SK-N-SH (cell line): ENCODE measurements around the gene TRPV5.

Source experiments
- TF ChIP-seq, protein P1 (sequence below): fragments of 200-600 bp; sonication (generic); IDR thresholded peaks from 2 replicates; pipeline ENCODE4 v1.6.1; 2017; ENCODE audit warnings: antibody characterized with exemption, mild to moderate bottlenecking, moderate library complexity
- TF ChIP-seq, protein P2 (sequence below): IDR thresholded peaks from 2 replicates; pipeline ENCODE4; 2012

DNA sequence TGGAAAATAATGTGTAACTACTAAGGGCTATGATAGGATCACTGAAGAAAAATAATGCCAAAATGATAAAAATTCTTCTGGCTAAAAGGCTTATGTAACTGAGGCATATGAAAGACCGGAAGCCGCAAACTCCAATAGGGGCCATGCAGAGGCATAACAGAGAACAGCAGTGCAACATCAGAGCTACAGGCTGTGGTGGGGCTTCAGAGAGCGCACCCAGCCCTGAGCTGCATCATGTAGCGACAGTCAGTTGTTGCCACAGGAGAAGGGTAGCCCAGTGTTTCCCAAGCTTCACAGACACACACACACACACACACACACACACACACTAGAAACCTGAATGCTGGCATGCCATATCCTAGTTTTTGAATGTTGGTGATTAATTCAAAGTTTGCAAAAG lies 15.1 kb upstream of the TRPV5 start:
- TF ChIP-seq, protein P1, sequence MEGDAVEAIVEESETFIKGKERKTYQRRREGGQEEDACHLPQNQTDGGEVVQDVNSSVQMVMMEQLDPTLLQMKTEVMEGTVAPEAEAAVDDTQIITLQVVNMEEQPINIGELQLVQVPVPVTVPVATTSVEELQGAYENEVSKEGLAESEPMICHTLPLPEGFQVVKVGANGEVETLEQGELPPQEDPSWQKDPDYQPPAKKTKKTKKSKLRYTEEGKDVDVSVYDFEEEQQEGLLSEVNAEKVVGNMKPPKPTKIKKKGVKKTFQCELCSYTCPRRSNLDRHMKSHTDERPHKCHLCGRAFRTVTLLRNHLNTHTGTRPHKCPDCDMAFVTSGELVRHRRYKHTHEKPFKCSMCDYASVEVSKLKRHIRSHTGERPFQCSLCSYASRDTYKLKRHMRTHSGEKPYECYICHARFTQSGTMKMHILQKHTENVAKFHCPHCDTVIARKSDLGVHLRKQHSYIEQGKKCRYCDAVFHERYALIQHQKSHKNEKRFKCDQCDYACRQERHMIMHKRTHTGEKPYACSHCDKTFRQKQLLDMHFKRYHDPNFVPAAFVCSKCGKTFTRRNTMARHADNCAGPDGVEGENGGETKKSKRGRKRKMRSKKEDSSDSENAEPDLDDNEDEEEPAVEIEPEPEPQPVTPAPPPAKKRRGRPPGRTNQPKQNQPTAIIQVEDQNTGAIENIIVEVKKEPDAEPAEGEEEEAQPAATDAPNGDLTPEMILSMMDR = no peak
- TF ChIP-seq, protein P2, sequence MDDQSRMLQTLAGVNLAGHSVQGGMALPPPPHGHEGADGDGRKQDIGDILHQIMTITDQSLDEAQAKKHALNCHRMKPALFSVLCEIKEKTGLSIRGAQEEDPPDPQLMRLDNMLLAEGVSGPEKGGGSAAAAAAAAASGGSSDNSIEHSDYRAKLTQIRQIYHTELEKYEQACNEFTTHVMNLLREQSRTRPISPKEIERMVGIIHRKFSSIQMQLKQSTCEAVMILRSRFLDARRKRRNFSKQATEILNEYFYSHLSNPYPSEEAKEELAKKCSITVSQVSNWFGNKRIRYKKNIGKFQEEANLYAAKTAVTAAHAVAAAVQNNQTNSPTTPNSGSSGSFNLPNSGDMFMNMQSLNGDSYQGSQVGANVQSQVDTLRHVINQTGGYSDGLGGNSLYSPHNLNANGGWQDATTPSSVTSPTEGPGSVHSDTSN = no peak
